ENCODE measurements around the gene SGK1. TPM values are rescaled to one million over a fixed set of nuclear protein-coding genes. Genes with fewer than 3 reads are reported as not detected.
A peak's percentile ranks its signal among the peaks of the same experiment; 100 is the strongest.

Gene SGK1
- total RNA-seq, 2 donors from 2014 or later: 67.3 to 97.5 TPM

- TF ChIP-seq CTCF (IDR thresholded peaks at IDR 0.05): no peak
- ATAC-seq (ENCODE audit: insufficient number of reproducible peaks, low FRiP score, low read depth): no peak
- H3K9me3 ChIP-seq: no peaks in the 10 kb centered on the region
- H3K4me3 ChIP-seq: no peak overlapping the region
- no peaks in the 10 kb centered on the region for H3K36me3 ChIP-seq
- peak overlapping the region; percentile 3 to 15 for H3K27ac ChIP-seq
- no peak for DNase-seq (ENCODE audit: low spot score)
- H3K27me3 ChIP-seq (replicated peaks; ENCODE audit: insufficient read depth): no peaks in the 10 kb centered on the region
- peaks cover 13 to 20% of the 10 kb centered on the region in 2 donors for H3K4me1 ChIP-seq (ENCODE audit: control insufficient read depth in 1 of 2, low read depth in 2 of 2)
Observed at GRCh38 chr6:134233180-134233955, 84.5 kb downstream of the SGK1 start.

GRCh38 chr6:134230940-134231339, 87.0 kb downstream of the SGK1 start:
- no peak overlapping the region for H3K27ac ChIP-seq
- no peak overlapping the region for H3K4me3 ChIP-seq
- H3K4me1 ChIP-seq (ENCODE audit: control insufficient read depth in 1 of 2, low read depth in 2 of 2): peaks cover 13 to 20% of the 10 kb centered on the region in 2 donors
- H3K36me3 ChIP-seq: no peaks in the 10 kb centered on the region
- H3K9me3 ChIP-seq: no peaks in the 10 kb centered on the region
- DNase-seq (ENCODE audit: low spot score): no peak
- H3K27me3 ChIP-seq (replicated peaks; ENCODE audit: insufficient read depth): no peaks in the 10 kb centered on the region
- TF ChIP-seq CTCF (IDR thresholded peaks at IDR 0.05): no peak
- ATAC-seq (ENCODE audit: insufficient number of reproducible peaks, low FRiP score, low read depth): no peak

- no peaks in the 10 kb centered on the region for H3K27me3 ChIP-seq (replicated peaks; ENCODE audit: insufficient read depth)
- H3K4me3 ChIP-seq: no peak overlapping the region
- H3K9me3 ChIP-seq: no peaks in the 10 kb centered on the region
- H3K27ac ChIP-seq: no peak overlapping the region
- ATAC-seq (ENCODE audit: insufficient number of reproducible peaks, low FRiP score, low read depth) (no peak), DNase-seq (ENCODE audit: low spot score) (no peak)
- TF ChIP-seq CTCF (IDR thresholded peaks at IDR 0.05): no peak
- no peaks in the 10 kb centered on the region for H3K36me3 ChIP-seq
- H3K4me1 ChIP-seq (ENCODE audit: control insufficient read depth in 1 of 2, low read depth in 2 of 2): peaks cover 8 to 20% of the 10 kb centered on the region in 2 donors
Observed at GRCh38 chr6:134230087-134230700, 87.7 kb downstream of the SGK1 start.

- DNase-seq (ENCODE audit: low spot score) (no peak), ATAC-seq (ENCODE audit: insufficient number of reproducible peaks, low FRiP score, low read depth) (no peak)
- H3K4me1 ChIP-seq (ENCODE audit: control insufficient read depth in 1 of 2, low read depth in 2 of 2): peaks cover 8 to 13% of the 10 kb centered on the region in 2 donors
Observed at GRCh38 chr6:134229520-134229919, 88.4 kb downstream of the SGK1 start.

More at GRCh38 chr6:134229520-134229919, 88.4 kb downstream of the SGK1 start:
- H3K9me3 ChIP-seq: no peaks in the 10 kb centered on the region
- no peaks in the 10 kb centered on the region for H3K27me3 ChIP-seq (replicated peaks; ENCODE audit: insufficient read depth)
- no peaks in the 10 kb centered on the region for H3K36me3 ChIP-seq
- no peak overlapping the region for H3K4me3 ChIP-seq
- H3K27ac ChIP-seq: no peak overlapping the region
- TF ChIP-seq CTCF (IDR thresholded peaks at IDR 0.05): no peak

Measured in thoracic aorta (tissue), 2 donors.